Measurements from ENCODE around the gene HSPB1. TPM values are rescaled to one million over a fixed set of nuclear protein-coding genes. Genes with fewer than 3 reads are reported as not detected.

The HSPB1 gene
- total and polyA plus RNA-seq, 4 donors = 25.5 to 186 (median 104) TPM

GRCh38 chr7:76325811-76326210 is 23.3 kb downstream of the HSPB1 start (continued):
- no peak for TF ChIP-seq REST (IDR thresholded peaks at IDR 0.05)

DNA sequence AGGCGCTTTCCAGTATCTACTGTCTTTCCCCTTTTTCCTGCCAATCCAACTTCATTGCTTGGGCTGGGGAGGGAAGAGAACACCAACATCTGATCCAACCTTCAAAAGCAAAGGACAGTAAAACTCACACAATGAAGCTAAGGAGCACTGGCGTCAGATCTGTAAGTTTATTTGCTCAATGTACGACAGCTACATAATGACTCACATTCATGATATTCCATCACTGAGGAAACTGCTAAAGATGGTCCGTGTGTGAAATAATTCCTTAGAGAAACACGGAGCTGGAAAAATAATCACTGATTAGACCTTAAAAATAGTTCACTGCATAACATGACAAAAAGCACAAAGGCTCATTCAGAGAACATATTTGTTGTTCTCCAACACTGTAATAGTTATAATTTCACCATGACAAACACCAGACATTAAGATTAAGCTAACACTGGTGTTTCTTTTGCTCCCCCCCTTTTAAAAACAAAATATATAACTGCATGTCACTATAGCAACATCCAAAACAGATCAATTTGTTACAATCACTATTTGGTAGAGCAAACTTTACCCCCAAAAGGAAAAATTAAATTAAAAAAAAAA is 24.3 kb downstream of the HSPB1 start:
- no peak overlapping the region for H3K9ac ChIP-seq (ENCODE audit: low read depth in 1 of 2, low read length in 2 of 2)
- H3K4me1 ChIP-seq (ENCODE audit: control insufficient read depth in 4 of 4, insufficient read depth in 4 of 4, low read length in 3 of 4) = peaks cover 2 to 15% (median 9%) of the 10 kb centered on the region in 4 donors
- no peak overlapping the region for H3K27ac ChIP-seq (ENCODE audit: low read depth in 1 of 2, low read length in 2 of 2)
- peaks cover 3 to 22% (median 13%) of the 10 kb centered on the region in 4 donors for H3K36me3 ChIP-seq (ENCODE audit: control insufficient read depth in 4 of 4, insufficient read depth in 3 of 4, low read depth in 1 of 4, low read length in 3 of 4)
- H3K4me3 ChIP-seq (ENCODE audit: low read depth in 1 of 3, low read length in 3 of 3) = no peak overlapping the region
- no peaks in the 10 kb centered on the region for H3K27me3 ChIP-seq (ENCODE audit: control insufficient read depth in 4 of 4, insufficient read depth in 4 of 4, low read length in 3 of 4)
- DNase-seq (ENCODE audit: low spot score) = no peak
- no peaks in the 10 kb centered on the region for H3K9me3 ChIP-seq (ENCODE audit: control insufficient read depth in 4 of 4, low read length in 3 of 4)
- 82% methylated on average over 5 of the region's 5 CpGs for WGBS
- TF ChIP-seq FOXA2 (IDR thresholded peaks at IDR 0.05) (no peak), NR2F2 (IDR thresholded peaks at IDR 0.05) (no peak), REST (IDR thresholded peaks at IDR 0.05) (no peak), JUND (IDR thresholded peaks at IDR 0.05) (no peak)
- TF ChIP-seq, protein P1, sequence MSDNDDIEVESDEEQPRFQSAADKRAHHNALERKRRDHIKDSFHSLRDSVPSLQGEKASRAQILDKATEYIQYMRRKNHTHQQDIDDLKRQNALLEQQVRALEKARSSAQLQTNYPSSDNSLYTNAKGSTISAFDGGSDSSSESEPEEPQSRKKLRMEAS (IDR thresholded peaks at IDR 0.05) = no peak
- TF ChIP-seq, protein P2, sequence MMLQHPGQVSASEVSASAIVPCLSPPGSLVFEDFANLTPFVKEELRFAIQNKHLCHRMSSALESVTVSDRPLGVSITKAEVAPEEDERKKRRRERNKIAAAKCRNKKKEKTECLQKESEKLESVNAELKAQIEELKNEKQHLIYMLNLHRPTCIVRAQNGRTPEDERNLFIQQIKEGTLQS (IDR thresholded peaks at IDR 0.05) = no peak

DNA sequence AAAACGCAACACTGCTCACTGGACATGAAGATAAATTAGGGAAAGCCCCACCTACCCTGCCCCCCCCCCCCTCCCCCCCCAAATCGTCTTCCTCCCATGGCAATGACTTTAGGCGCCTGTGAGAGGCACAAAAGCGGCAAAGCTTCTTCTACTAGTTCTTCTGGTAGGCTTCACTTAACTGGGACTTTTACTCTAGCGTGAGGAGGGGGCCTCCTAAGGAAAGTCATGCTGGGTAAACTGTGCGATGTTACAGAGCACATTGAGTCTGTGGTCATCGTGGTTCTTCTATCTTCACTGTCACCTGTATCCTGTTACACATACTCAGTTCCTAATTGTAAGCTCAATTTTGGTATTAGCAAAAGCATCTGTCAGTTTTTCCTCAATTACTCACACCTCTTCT is 25.1 kb downstream of the HSPB1 start:
- peaks cover 3 to 22% (median 13%) of the 10 kb centered on the region in 4 donors for H3K36me3 ChIP-seq (ENCODE audit: control insufficient read depth in 4 of 4, insufficient read depth in 3 of 4, low read depth in 1 of 4, low read length in 3 of 4)
- H3K4me1 ChIP-seq (ENCODE audit: control insufficient read depth in 4 of 4, insufficient read depth in 4 of 4, low read length in 3 of 4) = peaks cover 2 to 22% (median 17%) of the 10 kb centered on the region in 4 donors

More for the DNA sequence above, 25.1 kb downstream of the HSPB1 start:
- H3K9ac ChIP-seq (ENCODE audit: low read depth in 1 of 2, low read length in 2 of 2) = no peak overlapping the region
- DNase-seq (ENCODE audit: low spot score) = no peak
- no peaks in the 10 kb centered on the region for H3K27me3 ChIP-seq (ENCODE audit: control insufficient read depth in 4 of 4, insufficient read depth in 4 of 4, low read length in 3 of 4)
- H3K9me3 ChIP-seq (ENCODE audit: control insufficient read depth in 4 of 4, low read length in 3 of 4) = no peaks in the 10 kb centered on the region
- 55% methylated on average over 7 of the region's 7 CpGs for WGBS
- H3K4me3 ChIP-seq (ENCODE audit: low read depth in 1 of 3, low read length in 3 of 3) = no peak overlapping the region
- no peak for TF ChIP-seq EGR1 (IDR thresholded peaks at IDR 0.05; ENCODE audit: low read depth in 2 of 2)
- TF ChIP-seq FOXA1 (IDR thresholded peaks at IDR 0.05) = no peak
- no peak for TF ChIP-seq JUND (IDR thresholded peaks at IDR 0.05)
- TF ChIP-seq HNF4A (conservative IDR thresholded peaks at IDR 0.05) = no peak
- TF ChIP-seq, protein P3, sequence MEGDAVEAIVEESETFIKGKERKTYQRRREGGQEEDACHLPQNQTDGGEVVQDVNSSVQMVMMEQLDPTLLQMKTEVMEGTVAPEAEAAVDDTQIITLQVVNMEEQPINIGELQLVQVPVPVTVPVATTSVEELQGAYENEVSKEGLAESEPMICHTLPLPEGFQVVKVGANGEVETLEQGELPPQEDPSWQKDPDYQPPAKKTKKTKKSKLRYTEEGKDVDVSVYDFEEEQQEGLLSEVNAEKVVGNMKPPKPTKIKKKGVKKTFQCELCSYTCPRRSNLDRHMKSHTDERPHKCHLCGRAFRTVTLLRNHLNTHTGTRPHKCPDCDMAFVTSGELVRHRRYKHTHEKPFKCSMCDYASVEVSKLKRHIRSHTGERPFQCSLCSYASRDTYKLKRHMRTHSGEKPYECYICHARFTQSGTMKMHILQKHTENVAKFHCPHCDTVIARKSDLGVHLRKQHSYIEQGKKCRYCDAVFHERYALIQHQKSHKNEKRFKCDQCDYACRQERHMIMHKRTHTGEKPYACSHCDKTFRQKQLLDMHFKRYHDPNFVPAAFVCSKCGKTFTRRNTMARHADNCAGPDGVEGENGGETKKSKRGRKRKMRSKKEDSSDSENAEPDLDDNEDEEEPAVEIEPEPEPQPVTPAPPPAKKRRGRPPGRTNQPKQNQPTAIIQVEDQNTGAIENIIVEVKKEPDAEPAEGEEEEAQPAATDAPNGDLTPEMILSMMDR (IDR thresholded peaks at IDR 0.05; ENCODE audit: low read depth, low read length, missing input control) = no peak
- TF ChIP-seq SP1 (IDR thresholded peaks at IDR 0.05) = no peak
- TF ChIP-seq TAF1 (conservative IDR thresholded peaks at IDR 0.05) = no peak
- TF ChIP-seq RAD21 (IDR thresholded peaks at IDR 0.05) = no peak
- TF ChIP-seq, protein P1 (IDR thresholded peaks at IDR 0.05) = no peak
- no peak for TF ChIP-seq FOXA2 (IDR thresholded peaks at IDR 0.05)
- no peak for TF ChIP-seq HNF4G (IDR thresholded peaks at IDR 0.05)
- no peak for TF ChIP-seq GABPA (IDR thresholded peaks at IDR 0.05 in 1 of 2, conservative IDR thresholded peaks at IDR 0.05 in 1 of 2)
- H3K27ac ChIP-seq (ENCODE audit: low read depth in 1 of 2, low read length in 2 of 2) = no peak overlapping the region
